ENCODE data around the gene DLGAP1. TPM values are rescaled to one million over a fixed set of nuclear protein-coding genes. Genes with fewer than 3 reads are reported as not detected.

Gene DLGAP1
- total and polyA plus RNA-seq, 3 experiments from 2014 or later: 0.07 to 0.46 TPM; not detected in 1

GRCh38 chr18:3689986-3690763, 764.9 kb downstream of the DLGAP1 start:
- no peaks in the 10 kb centered on the region for H3K4me1 Mint-ChIP-seq
- no peak for DNase-seq
- peaks cover 0 to 7% (median 0%) of the 10 kb centered on the region in 3 donors for H3K36me3 Mint-ChIP-seq
- H3K27ac Mint-ChIP-seq: no peak overlapping the region
- ChIA-PET POLR2A (no interaction called here), CTCF (interaction anchor here (1.0 kb wide), 1 partner anchor 24 kb away, joined by 3 read pairs; no protein-coding TSS in a partner anchor)
- Histone ChIP-seq H3K27me3 (ENCODE audit: insufficient read depth, low read length, poor library complexity, severe bottlenecking) (no peaks in the 10 kb centered on the region), H3K4me3 (ENCODE audit: low read length) (no peak overlapping the region), H3K27ac (ENCODE audit: low read depth, low read length) (no peak overlapping the region), H3K36me3 (ENCODE audit: insufficient read depth, low read length) (no peaks in the 10 kb centered on the region), H3K9me3 (ENCODE audit: low read length) (no peaks in the 10 kb centered on the region), H3K4me1 (ENCODE audit: insufficient read depth, low read length) (no peaks in the 10 kb centered on the region)
- peaks cover 0 to 2% of the 10 kb centered on the region in 2 donors for H3K27me3 Mint-ChIP-seq
- no peak overlapping the region for H3K4me3 Mint-ChIP-seq
- H3K9me3 Mint-ChIP-seq: peaks cover 0 to 4% (median 0%) of the 10 kb centered on the region in 5 donors

DNA sequence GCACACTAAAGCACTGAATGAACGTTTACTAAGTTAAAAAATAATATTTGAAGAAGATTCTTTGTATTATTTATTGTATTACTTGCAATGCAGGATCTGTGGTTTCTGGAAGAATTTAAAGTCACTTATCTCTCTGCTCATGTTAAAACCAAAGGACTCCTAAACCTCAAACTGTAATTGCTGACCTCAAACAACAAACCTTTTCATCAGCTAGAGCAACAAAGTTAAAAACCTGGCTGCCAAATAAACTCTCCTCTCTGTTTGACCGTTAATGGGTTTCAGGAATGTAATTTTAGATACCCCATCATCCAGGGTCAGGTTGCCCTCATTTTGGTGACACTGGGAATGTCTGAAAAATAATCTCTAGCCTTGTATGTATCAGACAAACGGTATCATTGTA, 766.0 kb downstream of the DLGAP1 start:
- H3K4me1 ChIP-seq (ENCODE audit: insufficient read depth, low read length): no peaks in the 10 kb centered on the region
- no peak for DNase-seq
- H3K27me3 ChIP-seq (ENCODE audit: insufficient read depth, low read length, poor library complexity, severe bottlenecking): no peaks in the 10 kb centered on the region
- Mint-ChIP-seq H3K4me3 (no peak overlapping the region), H3K27ac (no peak overlapping the region), H3K36me3 (peaks cover 0 to 11% (median 0%) of the 10 kb centered on the region in 3 donors), H3K4me1 (no peaks in the 10 kb centered on the region), H3K27me3 (peaks cover 2 to 4% of the 10 kb centered on the region in 2 donors), H3K9me3 (peaks cover 0 to 4% (median 0%) of the 10 kb centered on the region in 5 donors)
- ChIA-PET POLR2A (no interaction called here), CTCF (no interaction called here)
- no peak overlapping the region for H3K27ac ChIP-seq (ENCODE audit: low read depth, low read length)
- H3K4me3 ChIP-seq (ENCODE audit: low read length): no peak overlapping the region
- H3K36me3 ChIP-seq (ENCODE audit: insufficient read depth, low read length): no peaks in the 10 kb centered on the region
- no peaks in the 10 kb centered on the region for H3K9me3 ChIP-seq (ENCODE audit: low read length)

- H3K36me3 Mint-ChIP-seq: peaks cover 0 to 11% (median 0%) of the 10 kb centered on the region in 3 donors
- no peak overlapping the region for H3K27ac ChIP-seq (ENCODE audit: low read depth, low read length)
- H3K27ac Mint-ChIP-seq: no peak overlapping the region
- H3K9me3 Mint-ChIP-seq: peaks cover 0 to 4% (median 0%) of the 10 kb centered on the region in 5 donors
- H3K36me3 ChIP-seq (ENCODE audit: insufficient read depth, low read length): no peaks in the 10 kb centered on the region
- POLR2A ChIA-PET: no interaction called here
- H3K9me3 ChIP-seq (ENCODE audit: low read length): no peaks in the 10 kb centered on the region
- no peak overlapping the region for H3K4me3 ChIP-seq (ENCODE audit: low read length)
- CTCF ChIA-PET: no interaction called here
- H3K4me1 Mint-ChIP-seq: no peaks in the 10 kb centered on the region
- H3K27me3 Mint-ChIP-seq: peaks cover 2 to 4% of the 10 kb centered on the region in 2 donors
- no peak for DNase-seq
- H3K4me3 Mint-ChIP-seq: no peak overlapping the region
- no peaks in the 10 kb centered on the region for H3K4me1 ChIP-seq (ENCODE audit: insufficient read depth, low read length)
- no peaks in the 10 kb centered on the region for H3K27me3 ChIP-seq (ENCODE audit: insufficient read depth, low read length, poor library complexity, severe bottlenecking)
Measured at GRCh38 chr18:3688690-3689089, 766.4 kb downstream of the DLGAP1 start.

GRCh38 chr18:3683483-3683882, 771.6 kb downstream of the DLGAP1 start:
- Histone ChIP-seq H3K4me1 (ENCODE audit: insufficient read depth, low read length) (no peaks in the 10 kb centered on the region), H3K27me3 (ENCODE audit: insufficient read depth, low read length, poor library complexity, severe bottlenecking) (no peaks in the 10 kb centered on the region), H3K4me3 (ENCODE audit: low read length) (no peak overlapping the region), H3K27ac (ENCODE audit: low read depth, low read length) (no peak overlapping the region), H3K36me3 (ENCODE audit: insufficient read depth, low read length) (no peaks in the 10 kb centered on the region), H3K9me3 (ENCODE audit: low read length) (no peaks in the 10 kb centered on the region)
- Mint-ChIP-seq H3K36me3 (peaks cover 0 to 25% (median 0%) of the 10 kb centered on the region in 3 donors), H3K4me1 (no peaks in the 10 kb centered on the region), H3K9me3 (peaks cover 0 to 13% (median 5%) of the 10 kb centered on the region in 5 donors), H3K4me3 (no peak overlapping the region), H3K27ac (no peak overlapping the region), H3K27me3 (peaks cover 3 to 17% of the 10 kb centered on the region in 2 donors)
- ChIA-PET CTCF (interaction anchor here (1.2 kb wide), 1 partner anchor 17 kb away, joined by 4 read pairs; no protein-coding TSS in a partner anchor), POLR2A (no interaction called here)
- DNase-seq: no peak

GRCh38 chr18:3682061-3682460, 773.0 kb downstream of the DLGAP1 start:
- Histone ChIP-seq H3K27me3 (ENCODE audit: insufficient read depth, low read length, poor library complexity, severe bottlenecking) (no peaks in the 10 kb centered on the region), H3K36me3 (ENCODE audit: insufficient read depth, low read length) (no peaks in the 10 kb centered on the region), H3K4me1 (ENCODE audit: insufficient read depth, low read length) (no peaks in the 10 kb centered on the region), H3K27ac (ENCODE audit: low read depth, low read length) (no peak overlapping the region), H3K4me3 (ENCODE audit: low read length) (no peak overlapping the region), H3K9me3 (ENCODE audit: low read length) (no peaks in the 10 kb centered on the region)
- H3K4me1 Mint-ChIP-seq: no peaks in the 10 kb centered on the region
- peaks cover 7 to 26% of the 10 kb centered on the region in 2 donors for H3K27me3 Mint-ChIP-seq
- POLR2A ChIA-PET: no interaction called here
- CTCF ChIA-PET: interaction anchor here (1.0 kb wide), 1 partner anchor 15 kb away, joined by 4 read pairs; no protein-coding TSS in a partner anchor
- H3K4me3 Mint-ChIP-seq: no peak overlapping the region
- peaks cover 0 to 13% (median 5%) of the 10 kb centered on the region in 5 donors for H3K9me3 Mint-ChIP-seq
- no peak overlapping the region for H3K27ac Mint-ChIP-seq
- DNase-seq: no peak
- peaks cover 0 to 28% (median 0%) of the 10 kb centered on the region in 3 donors for H3K36me3 Mint-ChIP-seq

- ChIA-PET CTCF (interaction anchor here (5.4 kb wide), 1 partner anchor 13 kb away, joined by 33 read pairs; no protein-coding TSS in a partner anchor), POLR2A (no interaction called here)
- peaks cover 7 to 30% of the 10 kb centered on the region in 2 donors for H3K27me3 Mint-ChIP-seq
- peaks cover 0 to 9% (median 5%) of the 10 kb centered on the region in 5 donors for H3K9me3 Mint-ChIP-seq
- Histone ChIP-seq H3K9me3 (ENCODE audit: low read length) (no peaks in the 10 kb centered on the region), H3K4me1 (ENCODE audit: insufficient read depth, low read length) (no peaks in the 10 kb centered on the region), H3K27me3 (ENCODE audit: insufficient read depth, low read length, poor library complexity, severe bottlenecking) (no peaks in the 10 kb centered on the region), H3K27ac (ENCODE audit: low read depth, low read length) (no peak overlapping the region), H3K4me3 (ENCODE audit: low read length) (no peak overlapping the region), H3K36me3 (ENCODE audit: insufficient read depth, low read length) (no peaks in the 10 kb centered on the region)
- H3K4me3 Mint-ChIP-seq: no peak overlapping the region
- H3K27ac Mint-ChIP-seq: no peak overlapping the region
- H3K4me1 Mint-ChIP-seq: no peaks in the 10 kb centered on the region
- peaks cover 0 to 19% (median 0%) of the 10 kb centered on the region in 3 donors for H3K36me3 Mint-ChIP-seq
- DNase-seq: no peak
Measured at GRCh38 chr18:3679241-3679640, 775.9 kb downstream of the DLGAP1 start.

DNA sequence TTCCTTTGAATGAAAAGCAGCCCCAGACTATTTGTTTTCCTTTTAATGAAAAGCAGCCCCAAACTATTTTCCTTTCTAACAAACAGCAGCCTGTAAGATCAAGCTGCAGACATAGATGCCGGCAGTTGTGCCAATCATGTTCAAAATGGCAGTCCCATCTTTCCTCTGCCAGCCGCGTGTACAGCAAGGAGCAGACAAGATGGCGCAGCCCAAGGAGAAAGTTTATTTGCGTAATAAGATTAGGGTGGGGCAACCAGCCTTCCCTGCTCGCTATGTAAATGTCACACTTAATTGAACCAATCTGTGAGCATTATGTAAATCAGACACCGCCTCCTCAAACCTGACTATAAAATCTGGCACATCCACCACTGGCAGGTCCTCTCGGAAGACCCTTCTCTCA, 779.1 kb downstream of the DLGAP1 start:
- Mint-ChIP-seq H3K4me3 (no peak overlapping the region), H3K4me1 (no peaks in the 10 kb centered on the region), H3K9me3 (no peaks in the 10 kb centered on the region), H3K36me3 (peaks cover 0 to 8% (median 0%) of the 10 kb centered on the region in 3 donors), H3K27ac (no peak overlapping the region), H3K27me3 (peaks cover 12 to 24% of the 10 kb centered on the region in 2 donors)
- CTCF ChIA-PET: interaction anchor here (5.4 kb wide), 1 partner anchor 10 kb away, joined by 33 read pairs; no protein-coding TSS in a partner anchor
- H3K27ac ChIP-seq (ENCODE audit: low read depth, low read length): no peak overlapping the region
- no peak for DNase-seq
- POLR2A ChIA-PET: no interaction called here
- no peaks in the 10 kb centered on the region for H3K27me3 ChIP-seq (ENCODE audit: insufficient read depth, low read length, poor library complexity, severe bottlenecking)
- no peaks in the 10 kb centered on the region for H3K36me3 ChIP-seq (ENCODE audit: insufficient read depth, low read length)
- no peaks in the 10 kb centered on the region for H3K4me1 ChIP-seq (ENCODE audit: insufficient read depth, low read length)
- H3K4me3 ChIP-seq (ENCODE audit: low read length): no peak overlapping the region
- H3K9me3 ChIP-seq (ENCODE audit: low read length): no peaks in the 10 kb centered on the region

- Mint-ChIP-seq H3K9me3 (no peaks in the 10 kb centered on the region), H3K36me3 (peaks cover 0 to 4% (median 0%) of the 10 kb centered on the region in 3 donors), H3K4me1 (no peaks in the 10 kb centered on the region), H3K27me3 (peaks cover 12 to 24% of the 10 kb centered on the region in 2 donors), H3K27ac (no peak overlapping the region), H3K4me3 (no peak overlapping the region)
- H3K27ac ChIP-seq (ENCODE audit: low read depth, low read length): no peak overlapping the region
- H3K9me3 ChIP-seq (ENCODE audit: low read length): no peaks in the 10 kb centered on the region
- CTCF ChIA-PET: interaction anchor here (5.4 kb wide), 1 partner anchor 10 kb away, joined by 33 read pairs; no protein-coding TSS in a partner anchor
- no peaks in the 10 kb centered on the region for H3K27me3 ChIP-seq (ENCODE audit: insufficient read depth, low read length, poor library complexity, severe bottlenecking)
- POLR2A ChIA-PET: interaction anchor here (0.6 kb wide), 1 partner anchor 81 kb away, joined by 4 read pairs; no protein-coding TSS in a partner anchor
- DNase-seq: no peak
- no peaks in the 10 kb centered on the region for H3K4me1 ChIP-seq (ENCODE audit: insufficient read depth, low read length)
- no peak overlapping the region for H3K4me3 ChIP-seq (ENCODE audit: low read length)
- no peaks in the 10 kb centered on the region for H3K36me3 ChIP-seq (ENCODE audit: insufficient read depth, low read length)
Measured at GRCh38 chr18:3675446-3675845, 779.7 kb downstream of the DLGAP1 start.

All from CD8-positive, alpha-beta memory T cell (primary cell).